Activated naive CD8-positive, alpha-beta T cell treated with anti-CD3 and anti-CD28 coated beads, Interleukin-2, amount 50 U/mL, for 16 hours (primary cell): Measurements from ENCODE around the gene PTRHD1.

Source experiments
- DNase-seq: peaks from one replicate; pipeline ENCODE4 v3.0.0-alpha.2; 2020; ENCODE audit warnings: low read depth, low spot score

Gene PTRHD1

GRCh38 chr2:24756789-24757188 is 36.4 kb downstream of the PTRHD1 start:
- no peak for DNase-seq

DNA sequence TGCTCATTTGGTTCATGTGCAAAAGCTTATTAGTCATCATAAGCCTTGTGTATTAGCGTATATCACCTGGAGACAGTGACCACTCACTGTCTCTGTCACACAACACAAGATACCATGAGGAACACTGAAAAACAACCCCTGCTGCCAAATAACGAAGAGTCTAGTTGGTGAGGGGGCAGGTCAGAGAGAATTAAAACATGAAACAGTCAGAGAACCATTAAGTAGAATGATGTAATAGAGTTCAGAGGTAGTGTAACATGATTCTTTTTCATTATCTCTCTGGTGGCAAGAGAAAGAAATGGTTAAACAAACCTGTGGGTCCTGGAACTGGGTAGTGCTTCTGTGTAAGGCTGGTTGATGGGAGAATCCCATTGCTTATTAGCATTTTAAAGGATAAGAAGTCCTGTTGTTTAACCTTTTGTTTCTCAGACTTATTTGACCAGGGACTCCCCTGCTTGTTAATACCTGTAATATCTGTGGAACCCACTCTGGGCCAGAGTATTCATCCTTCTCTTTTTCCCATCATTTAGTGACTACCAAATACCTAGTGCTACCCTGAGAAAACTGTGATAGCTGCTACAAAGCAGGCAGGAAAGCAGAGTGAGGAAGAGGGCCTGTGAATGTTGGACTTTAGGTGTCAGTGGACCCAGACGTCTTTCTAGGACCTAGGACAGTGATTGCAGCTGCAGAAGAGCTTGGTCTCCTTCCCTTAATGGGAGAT is 38.0 kb downstream of the PTRHD1 start:
- no peak for DNase-seq

GRCh38 chr2:24749069-24749691 is 44.0 kb downstream of the PTRHD1 start:
- DNase-seq = no peak

DNA sequence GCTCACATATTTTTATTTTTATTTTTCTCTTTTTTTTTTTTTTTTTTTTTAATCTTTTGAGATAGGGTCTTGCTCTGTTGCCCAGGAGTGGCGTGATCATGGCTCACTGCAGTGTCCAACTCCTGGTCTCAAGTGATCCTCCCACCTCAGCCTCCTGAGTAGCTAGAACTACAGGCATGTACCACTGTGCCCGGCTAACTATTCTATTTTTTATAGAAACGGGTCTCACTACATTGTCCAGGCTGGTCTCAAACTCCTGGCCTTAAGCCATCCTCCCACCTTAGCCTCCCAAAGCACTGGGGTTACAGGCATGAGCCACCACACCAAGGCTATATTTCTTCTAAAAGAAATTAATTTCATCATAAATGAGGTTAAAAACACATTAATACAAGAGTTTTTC is 45.9 kb downstream of the PTRHD1 start:
- no peak for DNase-seq

DNA sequence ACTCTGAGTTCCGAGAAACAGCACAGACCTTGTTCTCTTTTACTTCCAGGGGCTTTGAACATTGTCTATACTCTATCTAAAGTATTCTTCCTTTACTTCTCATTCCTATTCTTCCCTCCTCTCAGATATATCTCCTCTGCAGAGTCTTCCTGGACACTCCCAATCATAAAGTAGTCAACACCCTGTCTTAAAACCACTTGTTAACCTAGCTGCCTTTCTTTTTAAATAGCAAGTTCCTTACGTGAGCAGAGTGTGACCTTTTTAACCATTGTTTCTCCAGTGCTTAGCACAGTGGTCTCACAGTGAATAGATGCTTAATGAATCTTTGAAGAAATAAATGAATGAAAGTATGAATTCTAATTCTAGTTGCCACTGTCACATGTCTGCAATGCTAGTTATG is 47.4 kb downstream of the PTRHD1 start:
- DNase-seq = no peak

DNA sequence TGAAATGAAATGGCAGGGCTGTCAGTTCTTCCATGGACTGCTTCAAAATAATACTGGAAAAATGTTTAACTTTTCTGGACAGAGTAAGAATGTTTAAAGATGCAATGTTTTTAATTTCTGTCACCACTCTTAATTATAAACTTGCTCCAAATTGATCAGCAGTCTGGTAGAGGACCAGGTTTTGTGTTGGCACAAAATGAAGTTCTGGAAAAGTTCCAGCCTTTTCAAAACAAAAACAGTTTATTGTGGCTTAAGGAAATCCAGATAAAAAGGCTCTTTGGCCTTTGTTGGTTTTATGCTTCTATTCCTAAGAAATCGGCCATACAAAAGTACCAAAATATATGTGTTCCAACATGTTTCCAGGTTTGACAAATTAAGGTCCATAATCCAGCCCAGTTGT is 48.8 kb downstream of the PTRHD1 start:
- no peak for DNase-seq

DNA sequence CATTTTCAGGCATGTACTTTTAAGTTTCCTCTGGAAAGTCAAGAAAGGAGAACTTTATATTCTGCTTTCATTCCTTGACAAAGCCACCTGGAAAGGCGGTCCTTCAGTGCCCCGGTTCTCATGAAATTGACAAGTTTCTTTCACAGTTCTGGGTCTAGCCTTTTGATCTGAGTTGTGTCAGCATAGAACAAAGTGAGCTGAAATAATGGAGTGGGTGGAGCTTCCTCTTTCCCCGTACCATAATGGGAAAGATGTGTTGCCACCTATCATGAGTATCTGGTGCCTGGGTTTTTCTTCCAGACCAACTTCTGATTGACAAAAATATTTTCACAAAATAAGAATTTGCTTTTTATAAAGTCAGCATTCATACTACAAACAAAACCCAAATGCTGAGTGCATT is 49.3 kb downstream of the PTRHD1 start:
- no peak for DNase-seq

DNA sequence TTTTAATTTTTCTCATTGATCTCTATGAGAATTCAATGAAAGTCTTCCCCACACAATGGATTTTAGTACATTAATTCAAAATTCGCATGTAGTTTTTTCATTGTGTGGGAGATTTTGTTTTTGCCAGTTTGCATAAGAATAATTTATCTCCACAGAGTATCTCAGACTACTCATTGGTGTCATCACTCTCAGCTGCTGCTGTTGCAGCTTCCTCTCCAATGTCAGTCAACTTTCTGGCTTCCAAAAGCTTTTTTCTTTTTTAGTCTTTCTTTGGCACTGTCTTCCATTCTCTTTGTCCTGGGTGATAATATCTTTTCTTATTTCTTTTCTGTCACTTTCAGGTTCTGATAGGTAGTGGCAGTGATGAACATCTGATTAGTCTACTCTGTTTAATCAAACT is 50.5 kb downstream of the PTRHD1 start:
- DNase-seq = no peak

GRCh38 chr2:24740142-24740541 is 53.0 kb downstream of the PTRHD1 start:
- DNase-seq = no peak
